SK-N-SH (cell line): ENCODE measurements around the gene ZNF814. TPM values are rescaled to one million over a fixed set of nuclear protein-coding genes. Genes with fewer than 3 reads are reported as not detected.
"Not testable (repeated sequence)": the region's sequence is repeated elsewhere in the genome, so short reads cannot be mapped to it uniquely, and the experiment has no call there.

ENCODE experiments used
- CTCF ChIA-PET: fragments of 300-600, 350-600 bp; formaldehyde crosslinking; extraction: SDS; loops from one replicate; lab custom pipeline; 2021; lab: Yijun Ruan, JAX
- POLR2A ChIA-PET: fragments of 350-600 bp; sonication (Branson Sonifier 250); formaldehyde crosslinking; extraction: SDS; loops from one replicate; lab custom pipeline; 2020; ENCODE audit warnings: antibody characterized with exemption, inconsistent platforms; lab: Yijun Ruan, JAX
- DNase-seq: peaks from one replicate; pipeline ENCODE4 v3.0.0; 2012
- H2AFZ ChIP-seq: fragments of 200-600 bp; sonication (generic); 2 replicates; pipeline ENCODE4 v1.8.1; 2016; ENCODE audit warnings: antibody characterized with exemption, mild to moderate bottlenecking, low read depth
- H3F3A ChIP-seq: fragments of 200-600 bp; sonication (generic); replicated peaks from 2 replicates; pipeline ENCODE3; 2016; ENCODE audit warnings: antibody characterized with exemption, mild to moderate bottlenecking; ENCODE audit not compliant: insufficient read depth
- H3K27ac ChIP-seq, 2 experiments: fragments of 200-500 bp in 1 of 2; fragments of 200-600 bp in 1 of 2; sonication (Bioruptor generic) in 1 of 2; sonication (generic), shearing (Covaris generic) in 1 of 2; 2 replicates each; pipeline versions ENCODE4 v1.5.1 to v1.6.1; 2014 to 2016; ENCODE audit warnings: low read depth in 2 of 2, inconsistent platforms in 1 of 2, low read length in 1 of 2, mild to moderate bottlenecking in 1 of 2, mixed read lengths in 1 of 2
- H3K27me3 ChIP-seq: fragments of 200-600 bp; sonication (generic), shearing (Covaris generic); 2 replicates; pipeline ENCODE4 v1.6.1; 2016; ENCODE audit warnings: mixed run types; ENCODE audit not compliant: insufficient read depth
- H3K36me3 ChIP-seq, 2 experiments: fragments of 200-500 bp in 1 of 2; fragments of 200-600 bp in 1 of 2; sonication (Bioruptor generic) in 1 of 2; sonication (generic) in 1 of 2; replicated peaks in 1 of 2; 2 replicates each; pipeline versions ENCODE3 to v1.5.1; 2014 to 2016; ENCODE audit warnings: low read length in 1 of 2, mild to moderate bottlenecking in 1 of 2; ENCODE audit not compliant: insufficient read depth in 2 of 2, control insufficient read depth in 1 of 2
- H3K4me1 ChIP-seq, 2 experiments: fragments of 200-500 bp in 1 of 2; fragments of 200-600 bp in 1 of 2; sonication (Bioruptor generic) in 1 of 2; sonication (generic), shearing (Covaris generic) in 1 of 2; 2 replicates each; pipeline versions ENCODE4 v1.5.1 to v1.6.1; 2014 to 2016; ENCODE audit warnings: low read depth in 1 of 2, low read length in 1 of 2, mixed run types in 1 of 2; ENCODE audit not compliant: insufficient read depth in 2 of 2, control insufficient read depth in 1 of 2
- H3K4me2 ChIP-seq: fragments of 200-600 bp; sonication (generic), shearing (Covaris generic); 2 replicates; pipeline ENCODE4 v1.6.1; 2017; ENCODE audit warnings: mixed run types
- H3K4me3 ChIP-seq, 2 experiments: fragments of 200-500 bp in 1 of 2; fragments of 200-600 bp in 1 of 2; sonication (Bioruptor generic) in 1 of 2; sonication (generic), shearing (Covaris generic) in 1 of 2; 2 replicates each; pipeline versions ENCODE4 v1.5.1 to v1.8.1; 2014 to 2016; ENCODE audit warnings: low read depth in 2 of 2, inconsistent platforms in 1 of 2, low read length in 1 of 2, mild to moderate bottlenecking in 1 of 2, mixed read lengths in 1 of 2, moderate library complexity in 1 of 2
- H3K79me2 ChIP-seq: fragments of 200-600 bp; sonication (generic); 2 replicates; pipeline ENCODE4 v1.8.1; 2017; ENCODE audit warnings: mild to moderate bottlenecking; ENCODE audit not compliant: insufficient read depth
- H3K9ac ChIP-seq: fragments of 200-600 bp; sonication (generic); 2 replicates; pipeline ENCODE4 v1.6.1; 2017; ENCODE audit warnings: mixed run types
- H3K9me2 ChIP-seq: fragments of 200-600 bp; sonication (generic); 2 replicates; pipeline ENCODE4 v1.6.1; 2017; ENCODE audit warnings: mixed run types
- H3K9me3 ChIP-seq: fragments of 200-600 bp; sonication (generic); 2 replicates; pipeline ENCODE4 v1.6.1; 2017; ENCODE audit warnings: mixed run types, mild to moderate bottlenecking, moderate library complexity
- H4K20me1 ChIP-seq: fragments of 200-600 bp; sonication (generic); 2 replicates; pipeline ENCODE4 v1.6.1; 2017; ENCODE audit warnings: mild to moderate bottlenecking, mixed run types; ENCODE audit not compliant: insufficient read depth
- CTCF ChIP-seq: fragments of 200-600 bp; sonication (generic); IDR thresholded peaks from 2 replicates; pipeline ENCODE4 v1.6.1; 2017; ENCODE audit warnings: antibody characterized with exemption, mild to moderate bottlenecking, moderate library complexity
- ELF1 ChIP-seq: IDR thresholded peaks from 2 replicates; pipeline ENCODE4 v1.4.0; 2012
- EP300 ChIP-seq, 2 experiments: IDR thresholded peaks; 2 replicates each; pipeline versions ENCODE4 v1.4.0 to v1.6.1; 2012; ENCODE audit warnings: borderline replicate concordance in 1 of 2, low read depth in 1 of 2, low read length in 1 of 2
- EZH2phosphoT487 ChIP-seq: fragments of 200-600 bp; sonication (generic); IDR thresholded peaks from 2 replicates; pipeline ENCODE4 v1.6.1; 2017; ENCODE audit warnings: low read depth, mixed run types, mild to moderate bottlenecking, antibody characterized with exemption, moderate library complexity, borderline replicate concordance
- FOSL2 ChIP-seq: IDR thresholded peaks from 2 replicates; pipeline ENCODE4 v1.4.0; 2012; ENCODE audit warnings: low read depth, mild to moderate bottlenecking, moderate library complexity, borderline replicate concordance
- FOXJ3 ChIP-seq: sonication (generic); formaldehyde crosslinking; IDR thresholded peaks from 2 replicates; pipeline ENCODE4 v1.5.1; 2020; ENCODE audit warnings: mild to moderate bottlenecking, missing genetic modification reagents
- FOXM1 ChIP-seq: IDR thresholded peaks from 2 replicates; pipeline ENCODE4 v1.4.0; 2012; ENCODE audit warnings: low read depth, mild to moderate bottlenecking
- JUND ChIP-seq: IDR thresholded peaks from 2 replicates; pipeline ENCODE4 v1.4.0; 2012
- NFIC ChIP-seq: IDR thresholded peaks from 2 replicates; pipeline ENCODE4 v1.4.0; 2012; ENCODE audit warnings: borderline replicate concordance
- NRF1 ChIP-seq: IDR thresholded peaks from 2 replicates; pipeline ENCODE4 v1.6.1; 2012; ENCODE audit warnings: low read depth, mild to moderate bottlenecking, low read length
- RCOR1 ChIP-seq: fragments of 150-350 bp; IDR thresholded peaks from 2 replicates; pipeline ENCODE4 v1.6.1; 2017; ENCODE audit warnings: antibody characterized with exemption, low read length
- RXRA ChIP-seq: IDR thresholded peaks from 2 replicates; pipeline ENCODE4 v1.4.0; 2012; ENCODE audit warnings: low read depth, mild to moderate bottlenecking, borderline replicate concordance
- SIN3A ChIP-seq: IDR thresholded peaks from 2 replicates; pipeline ENCODE4 v1.6.1; 2012; ENCODE audit warnings: low read depth, mild to moderate bottlenecking, low read length, moderate library complexity, borderline replicate concordance
- SMC3 ChIP-seq: IDR thresholded peaks from 2 replicates; pipeline ENCODE4 v1.6.1; 2012; ENCODE audit warnings: low read depth, low read length, improper control_type of control experiment
- TCF12 ChIP-seq: IDR thresholded peaks from 2 replicates; pipeline ENCODE4 v1.4.0; 2012
- TEAD4 ChIP-seq: IDR thresholded peaks from 2 replicates; pipeline ENCODE4 v1.4.0; 2012; ENCODE audit warnings: mild to moderate bottlenecking, borderline replicate concordance; ENCODE audit not compliant: insufficient read depth
- YY1 ChIP-seq: IDR thresholded peaks from 2 replicates; pipeline ENCODE4 v1.4.0; 2012; ENCODE audit warnings: low read depth, mild to moderate bottlenecking
- ZBTB33 ChIP-seq: IDR thresholded peaks from 2 replicates; pipeline ENCODE4 v1.4.0; 2012; ENCODE audit warnings: low read depth, borderline replicate concordance
- WGBS: methylation state at CpG from one replicate; pipeline ENCODE4 v1.1.6; 2017; ENCODE audit warnings: low lambda C conversion rate; 5-methylcytosine and 5-hydroxymethylcytosine counted together
- polyA plus RNA-seq, 3 experiments: library from polyadenylated mRNA; depleted of rRNA; stranded (reverse); fragments of >200 nt; gene quantifications; 2 replicates each; pipeline ENCODE4 v1.2.3, GENCODE V29; 2012

ZNF814 gene
- polyA plus RNA-seq, 1 of the 3 experiments (the other 2 are of a cell fraction), result 4.3 TPM

GRCh38 chr19:57872450-57872849 lies 16.4 kb downstream of the ZNF814 start:
- Histone ChIP-seq H2AFZ (no peak overlapping the region), H3K27ac (no peak overlapping the region), H3K36me3 (peaks cover 5 to 19% of the 10 kb centered on the region in 2 experiments), H3F3A (peaks cover 10% of the 10 kb centered on the region), H3K27me3 (no peaks in the 10 kb centered on the region), H3K9ac (no peak overlapping the region), H3K4me1 (no peaks in the 10 kb centered on the region), H3K9me3 (0 out of 2 replicates have a peak, but pooled peaks cover 15% of the 10 kb centered on the region), H3K4me2 (no peak overlapping the region), H4K20me1 (no peaks in the 10 kb centered on the region), H3K79me2 (no peaks in the 10 kb centered on the region), H3K4me3 (no peak overlapping the region), H3K9me2 (no peaks in the 10 kb centered on the region)
- TF ChIP-seq EP300 (IDR thresholded peaks at IDR 0.05; ENCODE audit: borderline replicate concordance in 1 of 2, low read depth in 1 of 2, low read length in 1 of 2) (no peak), YY1 (no peak), TEAD4 (no peak)
- ChIA-PET POLR2A (no interaction called here), CTCF (no interaction called here)
- no peak for DNase-seq

- H3F3A ChIP-seq, result peaks cover 10% of the 10 kb centered on the region
- no peaks in the 10 kb centered on the region for H3K9me2 ChIP-seq
- no peak for DNase-seq
- POLR2A ChIA-PET, result no interaction called here
- H3K4me3 ChIP-seq, result no peak overlapping the region; a peak in 1 of 4 replicates
- H2AFZ ChIP-seq, result no peak overlapping the region
- H3K27me3 ChIP-seq, result no peaks in the 10 kb centered on the region
- peaks cover 10 to 41% of the 10 kb centered on the region in 2 experiments for H3K36me3 ChIP-seq
- H4K20me1 ChIP-seq, result no peaks in the 10 kb centered on the region
- H3K9ac ChIP-seq, result no peak overlapping the region
- TF ChIP-seq NFIC (no peak), ZBTB33 (no peak), TEAD4 (no peak), FOXM1 (no peak), RCOR1 (no peak), JUND (no peak), FOSL2 (no peak), SMC3 (no peak), RXRA (no peak), TCF12 (no peak), EZH2phosphoT487 (no peak), SIN3A (no peak), CTCF (no peak), FOXJ3 (no peak), ELF1 (no peak), NRF1 (no peak)
- H3K4me2 ChIP-seq, result no peak overlapping the region
- 98% methylated on average over 2 of the region's 2 CpGs for WGBS
- H3K9me3 ChIP-seq, result 0 out of 2 replicates have a peak, but pooled peaks cover 15% of the 10 kb centered on the region
- peaks cover 3% of the 10 kb centered on the region; the same call in 1 of the 2 replicates for H3K79me2 ChIP-seq
- H3K27ac ChIP-seq, result no peak overlapping the region
- CTCF ChIA-PET, result no interaction called here
- H3K4me1 ChIP-seq, result no peaks in the 10 kb centered on the region
These were observed 18.6 kb downstream of the ZNF814 start for GRCh38 chr19:57870225-57870624.

- H3K4me1 ChIP-seq, H3K27me3 ChIP-seq, H2AFZ ChIP-seq, H3K9ac ChIP-seq, H3K4me2 ChIP-seq, H3K9me2 ChIP-seq, H3K27ac ChIP-seq, H3F3A ChIP-seq, CTCF ChIA-PET, H3K4me3 ChIP-seq, DNase-seq, H3K79me2 ChIP-seq, POLR2A ChIA-PET, H4K20me1 ChIP-seq: not testable (repeated sequence)
- WGBS, result 99% methylated on average over 6 of the region's 6 CpGs
- Histone ChIP-seq H3K36me3 (peaks cover 15 to 47% of the 10 kb centered on the region in 2 experiments), H3K9me3 (0 out of 2 replicates have a peak, but pooled peaks cover 15% of the 10 kb centered on the region)
These were observed 19.2 kb downstream of the ZNF814 start for GRCh38 chr19:57869655-57870054.
